Measurements from ENCODE around the gene ACTL9. TPM values are rescaled to one million over a fixed set of nuclear protein-coding genes. Genes with fewer than 3 reads are reported as not detected.

The ACTL9 gene
- total and polyA plus RNA-seq, 10 of the 15 experiments (the other 5 are each of a cell fraction or from before 2014, with no cell fraction given): not detected

GRCh38 chr19:8682931-8683330 lies 15.7 kb downstream of the ACTL9 start:
- H3K27ac ChIP-seq (ENCODE audit: control insufficient read depth, insufficient read depth): no peak overlapping the region
- H3K4me3 ChIP-seq: no peak overlapping the region
- H3K4me1 ChIP-seq (ENCODE audit: control insufficient read depth, insufficient read depth, low read length): no peaks in the 10 kb centered on the region
- in situ Hi-C loops (cut with MboI) (no loop called here), intact Hi-C loops (cut with micrococcal nuclease; ENCODE audit: unreplicated experiment) (no loop called here)
- ChIA-PET RAD21 (ENCODE audit: unreplicated experiment) (no interaction called here), CTCF (interaction anchor here (1.9 kb wide), 1 partner anchor 11 kb away, joined by 7 read pairs; no protein-coding TSS in a partner anchor), POLR2A (no interaction called here), SMC1A (ENCODE audit: uncharacterized antibody, unreplicated experiment) (no interaction called here)
- no peaks in the 10 kb centered on the region for H4K20me1 ChIP-seq (ENCODE audit: control insufficient read depth, insufficient read depth)
- WGBS (ENCODE audit: insufficient coverage, insufficient replicate concordance, low lambda C conversion rate, missing lambda C conversion rate): 0% methylated on average over 1 of the region's 1 CpG
- H2AFZ ChIP-seq (ENCODE audit: control insufficient read depth, low read depth, low read length): no peak overlapping the region
- no peak overlapping the region for H3K4me2 ChIP-seq (ENCODE audit: control insufficient read depth, insufficient read depth)
- no peaks in the 10 kb centered on the region; the same call in 2 of the 3 replicates for H3K9me3 ChIP-seq (replicated peaks; ENCODE audit: control insufficient read depth, insufficient read depth, low read length)
- BruUV-seq (replicated peaks): no TSS peak
- FAIRE-seq: no peak
- no peak overlapping the region for H3K9ac ChIP-seq (ENCODE audit: control insufficient read depth, insufficient read depth, low read length)
- no peaks in the 10 kb centered on the region for H3K36me3 ChIP-seq (ENCODE audit: control insufficient read depth in 2 of 2, insufficient read depth in 2 of 2, low read length in 1 of 2)
- no peaks in the 10 kb centered on the region for H3K27me3 ChIP-seq (replicated peaks in 1 of 2; ENCODE audit: control insufficient read depth in 2 of 2, insufficient read depth in 2 of 2, low read length in 1 of 2)
- no peak for ATAC-seq
- no peak for DNase-seq (ENCODE audit: low read depth, low spot score)
- TF ChIP-seq HDAC2 (IDR thresholded peaks at IDR 0.05) (no peak), NBN (IDR thresholded peaks at IDR 0.05) (no peak), CREM (IDR thresholded peaks at IDR 0.05; ENCODE audit: low read depth) (no peak), ZBED1 (IDR thresholded peaks at IDR 0.05; ENCODE audit: borderline replicate concordance) (no peak), RBBP5 (conservative IDR thresholded peaks at IDR 0.05) (no peak), ZNF592 (IDR thresholded peaks at IDR 0.05) (no peak), EP300 (IDR thresholded peaks at IDR 0.05; ENCODE audit: borderline replicate concordance in 1 of 2, control insufficient read depth in 1 of 2, low read depth in 2 of 2, low read length in 2 of 2) (no peak), FOXK2 (IDR thresholded peaks at IDR 0.05) (no peak), JUND (IDR thresholded peaks at IDR 0.05; ENCODE audit: low read depth, low read length) (no peak), E2F8 (IDR thresholded peaks at IDR 0.05; ENCODE audit: low read depth, partially characterized antibody) (no peak), BACH1 (IDR thresholded peaks at IDR 0.05; ENCODE audit: borderline replicate concordance) (no peak), KAT2A (conservative IDR thresholded peaks at IDR 0.05; ENCODE audit: control insufficient read depth, low read depth, low read length) (no peak), TCF12 (IDR thresholded peaks at IDR 0.05; ENCODE audit: low read depth, low read length) (no peak)
- no peaks in the 10 kb centered on the region for H3K79me2 ChIP-seq (ENCODE audit: control insufficient read depth, insufficient read depth, low read length)

Data from GM12878 (cell line).